AG09309 (cell line): Measurements from ENCODE around the gene SPAG16.
"Not testable (repeated sequence)": the region's sequence is repeated elsewhere in the genome, so short reads cannot be mapped to it uniquely, and the experiment has no call there.

Source experiments
- DNase-seq: peaks from one replicate; pipeline ENCODE4 v3.0.0-alpha.2; 2010; ENCODE audit warnings: low read depth
- H3K4me3 ChIP-seq: 2 replicates; pipeline ENCODE4 v1.5.1; 2011; ENCODE audit warnings: mild to moderate bottlenecking, low read depth, low read length, moderate library complexity; ENCODE audit not compliant: control insufficient read depth
- TF ChIP-seq, protein P1 (sequence below): IDR thresholded peaks from 2 replicates; pipeline ENCODE4 v1.5.1; 2011; ENCODE audit warnings: mild to moderate bottlenecking, low read depth, low read length, inconsistent platforms; ENCODE audit not compliant: insufficient read depth, control insufficient read depth; ENCODE audit errors: missing control alignments

Gene SPAG16

DNA sequence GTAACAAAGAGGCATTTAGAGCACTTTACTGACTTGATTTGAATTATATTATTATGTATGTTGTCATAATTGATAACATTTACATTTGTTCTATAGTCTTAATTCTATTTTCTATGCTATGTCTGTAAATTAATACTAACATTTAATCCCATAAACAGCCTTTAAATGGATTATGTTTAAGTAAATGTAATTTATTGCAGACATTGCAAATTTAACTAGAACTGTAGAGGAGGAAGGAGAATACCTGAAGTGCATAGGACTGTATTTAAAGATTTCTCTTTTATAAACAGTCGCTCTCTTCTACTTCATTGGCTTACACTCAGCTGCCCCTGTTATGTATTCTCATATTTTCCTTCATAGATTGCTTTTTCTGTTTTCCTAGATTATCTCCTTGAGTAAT is 92.4 kb downstream of the SPAG16 start:
- H3K4me3 ChIP-seq, result no peak overlapping the region
- TF ChIP-seq, protein P1, sequence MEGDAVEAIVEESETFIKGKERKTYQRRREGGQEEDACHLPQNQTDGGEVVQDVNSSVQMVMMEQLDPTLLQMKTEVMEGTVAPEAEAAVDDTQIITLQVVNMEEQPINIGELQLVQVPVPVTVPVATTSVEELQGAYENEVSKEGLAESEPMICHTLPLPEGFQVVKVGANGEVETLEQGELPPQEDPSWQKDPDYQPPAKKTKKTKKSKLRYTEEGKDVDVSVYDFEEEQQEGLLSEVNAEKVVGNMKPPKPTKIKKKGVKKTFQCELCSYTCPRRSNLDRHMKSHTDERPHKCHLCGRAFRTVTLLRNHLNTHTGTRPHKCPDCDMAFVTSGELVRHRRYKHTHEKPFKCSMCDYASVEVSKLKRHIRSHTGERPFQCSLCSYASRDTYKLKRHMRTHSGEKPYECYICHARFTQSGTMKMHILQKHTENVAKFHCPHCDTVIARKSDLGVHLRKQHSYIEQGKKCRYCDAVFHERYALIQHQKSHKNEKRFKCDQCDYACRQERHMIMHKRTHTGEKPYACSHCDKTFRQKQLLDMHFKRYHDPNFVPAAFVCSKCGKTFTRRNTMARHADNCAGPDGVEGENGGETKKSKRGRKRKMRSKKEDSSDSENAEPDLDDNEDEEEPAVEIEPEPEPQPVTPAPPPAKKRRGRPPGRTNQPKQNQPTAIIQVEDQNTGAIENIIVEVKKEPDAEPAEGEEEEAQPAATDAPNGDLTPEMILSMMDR, result no peak
- DNase-seq, result no peak

DNA sequence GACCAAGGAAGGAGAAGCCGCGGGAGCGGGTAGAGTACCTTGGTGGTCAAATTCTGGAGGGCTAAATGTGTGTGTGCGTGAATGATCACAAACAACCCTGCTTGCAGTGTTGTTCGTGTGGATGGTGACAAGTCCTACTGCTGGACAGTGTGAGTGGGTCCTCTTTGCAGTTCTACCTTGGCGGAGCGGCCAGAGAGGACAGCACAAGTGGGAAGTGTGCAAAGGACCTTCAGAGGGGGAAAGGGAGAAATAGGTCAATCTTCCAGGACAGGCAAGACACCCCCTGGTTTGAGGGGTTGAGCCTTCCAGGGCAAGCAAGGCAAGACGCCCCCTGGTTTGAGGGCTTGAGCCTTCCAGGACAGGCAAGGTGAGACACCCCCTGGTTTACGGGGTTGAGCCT is 122.8 kb downstream of the SPAG16 start:
- not testable (repeated sequence) for H3K4me3 ChIP-seq, DNase-seq

DNA sequence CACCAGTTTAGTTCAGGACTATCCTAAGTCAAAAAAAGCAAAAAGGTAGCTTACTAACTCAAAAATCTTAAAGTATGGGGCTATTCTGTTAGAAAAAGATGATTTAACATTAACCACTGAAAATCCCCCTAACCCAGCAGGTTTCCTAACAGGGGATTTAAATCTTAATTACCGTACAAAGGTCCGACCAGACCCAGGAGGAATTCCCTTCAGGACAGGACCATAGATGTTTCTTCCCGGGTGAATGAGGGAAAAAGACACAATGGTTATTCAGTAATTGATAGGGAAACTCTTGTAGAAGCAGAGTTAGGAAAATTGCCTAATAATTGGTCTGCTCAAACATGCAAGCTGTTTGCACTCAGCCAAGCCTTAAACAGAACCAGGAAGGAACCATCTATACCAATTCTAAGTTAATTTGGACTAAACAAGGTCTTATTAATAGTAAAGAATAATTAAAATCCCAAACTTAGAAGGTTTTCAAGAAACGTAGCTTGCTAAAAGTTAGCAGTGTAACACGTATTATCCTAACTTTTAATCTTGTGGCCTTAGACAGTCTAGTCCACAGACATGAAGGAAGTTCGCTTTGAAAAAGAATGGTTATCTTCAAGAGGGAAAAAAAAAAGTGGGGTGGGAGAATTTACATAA is 124.3 kb downstream of the SPAG16 start:
- H3K4me3 ChIP-seq, result not testable (repeated sequence)

DNA sequence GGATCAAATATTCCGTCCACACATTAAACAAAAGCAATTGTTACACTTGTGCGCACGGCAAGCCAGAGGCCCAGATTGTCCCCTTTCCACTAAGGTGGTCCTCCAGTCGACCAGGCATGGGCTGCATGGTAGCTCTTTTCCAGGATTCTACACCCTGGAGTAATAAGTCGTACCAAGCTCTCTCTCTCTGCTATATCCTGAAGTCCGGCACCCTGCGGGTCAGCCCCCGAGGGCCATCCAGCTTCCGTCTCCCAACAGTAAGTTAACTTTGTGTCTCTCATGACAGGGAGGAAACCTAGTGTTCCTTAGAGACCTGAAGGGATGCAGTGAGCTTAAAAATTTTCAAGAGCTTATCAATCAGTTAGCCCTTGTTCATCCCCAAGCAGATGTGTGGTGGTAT is 126.4 kb downstream of the SPAG16 start:
- not testable (repeated sequence) for H3K4me3 ChIP-seq, DNase-seq

More for the DNA sequence above, 124.3 kb downstream of the SPAG16 start:
- not testable (repeated sequence) for DNase-seq

DNA sequence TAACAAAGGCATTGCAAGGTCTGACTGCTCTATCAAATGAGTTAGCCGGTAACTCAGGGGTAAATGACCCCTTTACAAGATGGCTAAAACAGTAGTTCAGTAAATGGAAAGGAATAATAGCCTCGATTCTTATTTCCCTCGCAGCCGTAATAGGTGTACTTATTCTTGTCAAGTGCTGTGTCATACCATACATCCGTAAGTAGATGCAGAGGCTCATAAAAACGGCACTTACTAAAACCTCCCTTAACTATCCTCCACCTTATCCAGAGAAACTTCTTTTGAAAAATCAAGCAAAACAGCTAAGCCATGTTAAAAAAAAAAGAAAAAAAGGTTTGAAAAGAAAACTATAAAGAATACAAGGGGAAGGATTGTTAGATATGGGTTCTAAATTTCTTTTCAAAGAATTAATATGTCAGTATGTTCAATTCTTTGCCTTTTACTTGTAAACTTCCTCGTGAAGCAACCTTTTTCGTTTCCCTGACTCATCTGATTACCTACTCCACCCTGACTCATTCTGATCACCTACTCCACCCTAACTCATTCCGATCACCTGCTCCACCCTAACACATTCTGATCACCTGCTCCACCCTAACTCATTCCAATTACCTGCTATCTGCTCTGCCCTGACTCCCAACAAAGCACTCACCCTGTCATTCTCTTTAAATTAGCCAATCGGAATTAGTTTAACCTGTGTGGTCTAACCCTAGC is 127.5 kb downstream of the SPAG16 start:
- DNase-seq, result no peak
- TF ChIP-seq, protein P1, result no peak
- H3K4me3 ChIP-seq, result no peak overlapping the region

DNA sequence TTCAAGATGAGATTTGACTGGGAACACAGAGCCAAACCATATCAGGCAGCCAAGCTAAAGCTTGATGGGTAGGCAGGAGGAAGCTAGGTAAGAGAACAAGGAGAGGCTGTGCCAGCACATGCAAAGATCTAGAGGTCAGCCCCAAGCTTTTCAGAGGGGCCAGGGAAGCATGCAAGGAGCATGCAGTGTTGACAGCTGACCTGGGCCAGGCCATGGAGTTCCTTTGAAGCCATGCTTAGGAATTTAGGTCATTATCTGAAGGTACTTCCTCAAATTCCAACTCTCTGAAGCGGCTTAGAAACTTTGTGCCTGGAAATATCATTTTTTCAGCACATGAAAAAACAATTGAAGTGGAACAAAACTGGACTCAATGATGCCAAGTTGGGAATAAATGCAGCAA is 130.8 kb downstream of the SPAG16 start:
- TF ChIP-seq, protein P1, result no peak
- DNase-seq, result no peak
- H3K4me3 ChIP-seq, result no peak overlapping the region

DNA sequence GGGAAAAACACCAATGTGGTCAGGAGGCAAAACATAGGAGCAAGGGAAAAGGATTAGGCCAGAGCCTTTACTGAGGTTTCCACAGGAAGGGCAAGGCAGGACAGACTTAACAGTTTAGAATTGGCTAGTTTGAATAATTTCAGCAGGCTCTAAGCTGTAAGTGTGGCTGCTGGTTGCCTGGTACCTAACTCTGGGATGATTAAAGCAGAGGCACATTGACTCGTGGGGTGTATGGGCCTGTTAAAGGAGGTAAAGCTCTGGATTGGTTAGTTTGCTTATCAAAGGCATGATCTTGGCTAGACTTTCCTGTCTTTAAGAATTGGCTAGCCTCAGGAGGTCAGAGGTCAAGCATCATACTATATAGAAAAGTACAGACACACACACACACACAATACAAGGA is 132.6 kb downstream of the SPAG16 start:
- H3K4me3 ChIP-seq, result no peak overlapping the region
- TF ChIP-seq, protein P1, result no peak
- no peak for DNase-seq

DNA sequence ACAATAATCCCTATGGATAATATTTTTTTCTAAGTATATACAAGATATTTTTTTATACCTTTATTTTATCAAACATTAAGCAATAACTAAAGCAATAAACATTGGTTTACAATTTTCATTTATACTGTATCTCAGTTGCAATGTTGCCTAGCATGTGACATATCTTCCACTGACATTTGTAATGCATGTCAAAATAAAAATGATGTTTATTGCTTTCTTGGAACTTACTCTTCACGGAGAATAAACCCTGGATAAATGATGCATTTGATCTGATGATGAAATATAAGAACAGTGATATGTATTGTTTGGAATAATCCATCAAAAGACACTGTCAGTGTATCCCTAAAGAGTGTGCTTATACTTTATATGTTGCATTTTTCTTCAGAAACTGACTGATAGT is 135.7 kb downstream of the SPAG16 start:
- TF ChIP-seq, protein P1, result no peak
- no peak overlapping the region for H3K4me3 ChIP-seq
- DNase-seq, result no peak
